ENCODE data around the gene PIP4K2A.

Gene PIP4K2A

GRCh38 chr10:22647244-22647643 lies 67.1 kb downstream of the PIP4K2A start:
- TF ChIP-seq, protein P1, sequence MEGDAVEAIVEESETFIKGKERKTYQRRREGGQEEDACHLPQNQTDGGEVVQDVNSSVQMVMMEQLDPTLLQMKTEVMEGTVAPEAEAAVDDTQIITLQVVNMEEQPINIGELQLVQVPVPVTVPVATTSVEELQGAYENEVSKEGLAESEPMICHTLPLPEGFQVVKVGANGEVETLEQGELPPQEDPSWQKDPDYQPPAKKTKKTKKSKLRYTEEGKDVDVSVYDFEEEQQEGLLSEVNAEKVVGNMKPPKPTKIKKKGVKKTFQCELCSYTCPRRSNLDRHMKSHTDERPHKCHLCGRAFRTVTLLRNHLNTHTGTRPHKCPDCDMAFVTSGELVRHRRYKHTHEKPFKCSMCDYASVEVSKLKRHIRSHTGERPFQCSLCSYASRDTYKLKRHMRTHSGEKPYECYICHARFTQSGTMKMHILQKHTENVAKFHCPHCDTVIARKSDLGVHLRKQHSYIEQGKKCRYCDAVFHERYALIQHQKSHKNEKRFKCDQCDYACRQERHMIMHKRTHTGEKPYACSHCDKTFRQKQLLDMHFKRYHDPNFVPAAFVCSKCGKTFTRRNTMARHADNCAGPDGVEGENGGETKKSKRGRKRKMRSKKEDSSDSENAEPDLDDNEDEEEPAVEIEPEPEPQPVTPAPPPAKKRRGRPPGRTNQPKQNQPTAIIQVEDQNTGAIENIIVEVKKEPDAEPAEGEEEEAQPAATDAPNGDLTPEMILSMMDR (IDR thresholded peaks at IDR 0.05; ENCODE audit: low read depth, low read length, missing control alignments) = no peak
- H3K4me3 ChIP-seq (replicated peaks; ENCODE audit: low read depth, low read length) = no peak overlapping the region
- DNase-seq (ENCODE audit: extremely low read depth, low read depth) = no peak

- TF ChIP-seq, protein P1 (IDR thresholded peaks at IDR 0.05; ENCODE audit: low read depth, low read length, missing control alignments) = no peak
- no peak overlapping the region for H3K4me3 ChIP-seq (replicated peaks; ENCODE audit: low read depth, low read length)
- DNase-seq (ENCODE audit: extremely low read depth, low read depth) = no peak
These were observed 68.0 kb downstream of the PIP4K2A start for GRCh38 chr10:22646388-22646853.

GRCh38 chr10:22644222-22644621 lies 70.2 kb downstream of the PIP4K2A start:
- TF ChIP-seq, protein P1 (IDR thresholded peaks at IDR 0.05; ENCODE audit: low read depth, low read length, missing control alignments) = no peak
- no peak for DNase-seq (ENCODE audit: extremely low read depth, low read depth)
- no peak overlapping the region for H3K4me3 ChIP-seq (replicated peaks; ENCODE audit: low read depth, low read length)

GRCh38 chr10:22643775-22644174 lies 70.6 kb downstream of the PIP4K2A start:
- TF ChIP-seq, protein P1 (IDR thresholded peaks at IDR 0.05; ENCODE audit: low read depth, low read length, missing control alignments) = no peak
- no peak for DNase-seq (ENCODE audit: extremely low read depth, low read depth)
- H3K4me3 ChIP-seq (replicated peaks; ENCODE audit: low read depth, low read length) = no peak overlapping the region

DNA sequence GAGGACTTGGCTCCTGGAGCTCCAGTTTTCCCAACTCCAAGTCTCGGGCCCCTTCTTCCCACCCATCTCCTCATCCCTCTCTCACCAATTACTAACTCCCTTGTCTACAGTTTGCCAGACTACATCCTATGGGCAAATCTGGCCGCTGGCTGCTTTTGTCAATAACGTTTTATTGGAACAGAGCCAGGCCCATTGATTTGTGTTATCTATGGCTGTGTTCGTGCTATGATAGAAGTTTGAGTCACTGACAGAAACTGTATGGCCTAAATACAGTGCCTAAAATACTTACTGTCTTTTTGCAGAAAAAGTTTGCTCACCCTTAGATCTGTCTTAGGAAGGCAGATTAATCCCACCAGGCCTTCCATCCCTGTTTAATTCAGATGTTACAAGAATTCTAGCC lies 71.3 kb downstream of the PIP4K2A start:
- TF ChIP-seq, protein P1 (IDR thresholded peaks at IDR 0.05; ENCODE audit: low read depth, low read length, missing control alignments) = no peak
- H3K4me3 ChIP-seq (replicated peaks; ENCODE audit: low read depth, low read length) = no peak overlapping the region
- no peak for DNase-seq (ENCODE audit: extremely low read depth, low read depth)

DNA sequence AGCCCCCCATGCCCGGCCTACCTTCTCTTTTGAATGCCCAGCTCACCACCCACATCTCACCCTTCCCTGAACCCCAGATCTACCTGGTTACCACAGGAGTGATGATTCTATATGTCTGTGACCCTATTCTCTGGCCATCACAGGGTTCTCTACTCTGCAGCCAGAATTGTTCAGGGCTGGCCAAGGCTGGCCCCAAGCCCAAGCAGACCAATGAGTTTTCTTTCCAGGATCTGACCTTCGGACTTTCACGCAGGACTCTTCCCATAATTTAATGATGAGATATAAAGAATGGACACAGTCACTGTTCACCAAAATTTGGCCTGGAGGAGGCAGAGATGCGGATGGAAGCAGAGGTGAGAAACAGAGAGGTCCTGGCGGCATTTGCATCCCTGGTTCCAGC lies 72.6 kb downstream of the PIP4K2A start:
- DNase-seq (ENCODE audit: extremely low read depth, low read depth) = no peak
- TF ChIP-seq, protein P1 (IDR thresholded peaks at IDR 0.05; ENCODE audit: low read depth, low read length, missing control alignments) = no peak
- no peak overlapping the region for H3K4me3 ChIP-seq (replicated peaks; ENCODE audit: low read depth, low read length)

GRCh38 chr10:22640359-22640758 lies 74.0 kb downstream of the PIP4K2A start:
- TF ChIP-seq, protein P1 (IDR thresholded peaks at IDR 0.05; ENCODE audit: low read depth, low read length, missing control alignments) = no peak
- no peak overlapping the region for H3K4me3 ChIP-seq (replicated peaks; ENCODE audit: low read depth, low read length)
- no peak for DNase-seq (ENCODE audit: extremely low read depth, low read depth)

Measured in HFF-Myc (cell line).